Measurements from ENCODE around the gene VAV3.

VAV3 gene

DNA sequence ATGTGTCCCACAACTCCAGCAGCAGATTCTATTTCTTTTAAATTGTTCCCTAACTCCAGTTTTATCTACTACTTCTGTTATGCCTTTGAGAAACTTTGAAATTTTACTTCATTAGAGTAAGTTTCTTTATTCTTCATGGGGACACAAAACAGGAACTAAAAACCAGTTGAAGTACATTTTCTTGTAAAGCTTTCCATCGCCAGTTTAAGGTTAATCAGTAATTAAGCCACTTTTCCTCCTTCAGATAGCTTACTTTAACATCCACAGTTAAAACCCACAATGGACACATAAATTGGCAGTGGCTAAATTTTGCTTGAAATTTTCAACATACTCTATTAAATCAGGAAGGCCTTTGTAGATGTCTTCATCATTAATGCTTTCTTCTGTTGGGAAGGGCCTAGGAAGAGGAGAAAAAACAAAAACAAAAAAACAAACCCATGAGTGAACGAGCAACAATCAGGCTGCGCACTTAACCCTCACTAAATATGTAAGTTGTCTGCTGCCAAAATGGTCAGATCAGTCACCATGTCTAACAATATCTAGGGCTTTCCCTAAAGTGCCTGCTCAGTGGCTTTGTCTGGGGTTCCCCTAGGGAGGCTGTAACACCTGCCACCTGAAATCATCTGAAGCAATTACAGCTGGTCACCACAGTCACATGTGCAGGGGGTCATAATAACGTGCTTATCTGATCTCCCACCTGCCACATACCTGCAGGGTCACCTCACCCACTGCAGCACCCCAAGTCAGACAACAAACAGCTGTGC is 187.9 kb downstream of the VAV3 start:
- H3K27ac ChIP-seq: no peak overlapping the region
- TF ChIP-seq CTCF (conservative IDR thresholded peaks at IDR 0.05; ENCODE audit: low read depth): no peak
- DNase-seq (ENCODE audit: low spot score): no peak
- POLR2A ChIA-PET (ENCODE audit: low non-redundant PET): no interaction called here
- CTCF ChIA-PET: interaction anchor here (9.4 kb wide), 1 partner anchor 348 kb away, joined by 108 read pairs; no protein-coding TSS in a partner anchor

- CTCF ChIA-PET: no interaction called here
- no peak for TF ChIP-seq CTCF (conservative IDR thresholded peaks at IDR 0.05; ENCODE audit: low read depth)
- no peak for DNase-seq (ENCODE audit: low spot score)
- POLR2A ChIA-PET (ENCODE audit: low non-redundant PET): no interaction called here
- no peak overlapping the region for H3K27ac ChIP-seq
These were observed 193.6 kb downstream of the VAV3 start for GRCh38 chr1:107771377-107771776.

DNA sequence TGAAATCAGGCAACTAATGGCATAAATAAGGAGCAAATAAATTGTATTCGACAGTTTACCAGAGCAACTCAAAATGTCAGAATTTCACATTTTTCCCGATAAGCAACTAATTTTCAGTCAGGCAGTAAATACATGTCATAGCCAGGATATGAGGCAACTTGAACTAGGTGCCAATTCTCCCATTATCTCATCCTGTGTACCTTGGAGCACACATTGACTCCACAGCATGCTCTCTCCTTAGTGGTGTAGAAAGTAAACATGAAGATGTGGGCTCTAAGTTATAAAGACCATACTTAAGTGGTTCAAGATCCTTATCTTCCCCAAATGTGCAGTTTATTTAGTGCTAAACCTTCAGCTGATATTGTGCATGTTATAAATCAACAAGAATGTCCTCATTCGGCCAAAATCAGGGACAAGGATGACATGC is 197.8 kb downstream of the VAV3 start:
- ChIA-PET CTCF (no interaction called here), POLR2A (ENCODE audit: low non-redundant PET) (no interaction called here)
- no peak for DNase-seq (ENCODE audit: low spot score)
- no peak for TF ChIP-seq CTCF (conservative IDR thresholded peaks at IDR 0.05; ENCODE audit: low read depth)
- no peak overlapping the region for H3K27ac ChIP-seq

- no peak for TF ChIP-seq CTCF (conservative IDR thresholded peaks at IDR 0.05; ENCODE audit: low read depth)
- no peak for DNase-seq (ENCODE audit: low spot score)
- CTCF ChIA-PET: interaction anchor here (0.7 kb wide), 2 partner anchors 15 to 134 kb away, joined by 3 to 5 read pairs; no protein-coding TSS in a partner anchor
- H3K27ac ChIP-seq: no peak overlapping the region
- POLR2A ChIA-PET (ENCODE audit: low non-redundant PET): no interaction called here
These were observed 198.4 kb downstream of the VAV3 start for GRCh38 chr1:107766533-107766932.

GRCh38 chr1:107762751-107763390 is 202.1 kb downstream of the VAV3 start:
- ChIA-PET POLR2A (ENCODE audit: low non-redundant PET) (no interaction called here), CTCF (interaction anchor here (0.8 kb wide), 1 partner anchor 415 kb away, joined by 6 read pairs; no protein-coding TSS in a partner anchor)
- DNase-seq (ENCODE audit: low spot score): no peak
- H3K27ac ChIP-seq: no peak overlapping the region
- TF ChIP-seq CTCF (conservative IDR thresholded peaks at IDR 0.05; ENCODE audit: low read depth): no peak

DNA sequence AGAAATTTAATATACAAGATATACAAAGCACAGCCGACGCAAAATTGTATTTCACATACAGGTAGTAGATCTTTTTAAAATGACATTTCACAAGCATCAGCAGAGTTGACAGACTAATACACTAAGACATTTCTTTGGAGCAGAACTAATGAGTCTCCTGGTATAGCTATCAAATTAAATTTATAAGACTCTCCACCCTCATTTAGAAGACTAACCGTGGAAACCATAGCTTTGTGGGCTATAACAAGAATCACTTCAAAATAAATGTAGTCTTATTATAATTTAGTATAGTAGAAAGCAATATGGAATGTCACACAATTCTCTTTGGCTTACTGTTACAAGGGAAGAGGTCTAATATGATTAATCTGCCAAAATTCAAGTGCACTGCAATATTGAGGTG is 204.9 kb downstream of the VAV3 start:
- no peak for TF ChIP-seq CTCF (conservative IDR thresholded peaks at IDR 0.05; ENCODE audit: low read depth)
- POLR2A ChIA-PET (ENCODE audit: low non-redundant PET): no interaction called here
- DNase-seq (ENCODE audit: low spot score): no peak
- CTCF ChIA-PET: no interaction called here
- no peak overlapping the region for H3K27ac ChIP-seq
